ENCODE results near the gene IPO7. TPM values are rescaled to one million over a fixed set of nuclear protein-coding genes. Genes with fewer than 3 reads are reported as not detected.

Gene IPO7
- total and polyA plus RNA-seq, 2 donors (not counting 3 experiments of a cell fraction or from before 2014, with no cell fraction given), result 32.9 to 170 TPM

- dilution Hi-C loops (cut with MboI; ENCODE audit: extremely low pct_ligation_motif_present, low sequenced_read_pairs) (no loop called here), intact Hi-C loops (cut with micrococcal nuclease) (no loop called here)
- Histone ChIP-seq H3K27me3 (ENCODE audit: control insufficient read depth in 2 of 2, insufficient read depth in 2 of 2, low read length in 2 of 2) (no peaks in the 10 kb centered on the region), H2AFZ (ENCODE audit: low read depth, low read length) (no peak overlapping the region), H3K79me2 (ENCODE audit: control insufficient read depth, insufficient read depth, low read length) (no peaks in the 10 kb centered on the region), H3K27ac (ENCODE audit: insufficient read depth, low read depth, low read length) (no peak overlapping the region), H3K9me1 (replicated peaks; ENCODE audit: control insufficient read depth, extremely low read depth, insufficient read depth, low read length) (no peaks in the 10 kb centered on the region), H3K36me3 (ENCODE audit: control insufficient read depth in 2 of 2, extremely low read depth in 1 of 2, insufficient read depth in 2 of 2, low read length in 2 of 2) (no peaks in the 10 kb centered on the region), H3K4me2 (ENCODE audit: insufficient read depth, low read length) (no peak overlapping the region), H3K9ac (replicated peaks; ENCODE audit: extremely low read depth, insufficient read depth, low read length) (no peak overlapping the region), H3K4me1 (ENCODE audit: control insufficient read depth, extremely low read depth, insufficient read depth, low read length) (no peaks in the 10 kb centered on the region), H3K4me3 (replicated peaks in 1 of 3; ENCODE audit: insufficient read depth in 1 of 3, low read depth in 1 of 3, low read length in 3 of 3) (no peak overlapping the region), H4K20me1 (replicated peaks; ENCODE audit: control insufficient read depth, extremely low read depth, insufficient read depth, low read length) (no peaks in the 10 kb centered on the region), H3K9me3 (replicated peaks; ENCODE audit: control insufficient read depth, insufficient read depth, low read length) (no peaks in the 10 kb centered on the region)
- no TSS peak for BruUV-seq (replicated peaks)
- DNase-seq (ENCODE audit: low read depth, low spot score) (no peak), FAIRE-seq (no peak)
- ChIA-PET POLR2A (no interaction called here), CTCF (no interaction called here)
- TF ChIP-seq POLR2AphosphoS5 (IDR thresholded peaks at IDR 0.05; ENCODE audit: insufficient read depth, low read depth, low read length), result no peak
- no peak for TF ChIP-seq FOS (IDR thresholded peaks at IDR 0.05; ENCODE audit: borderline replicate concordance, insufficient read depth, low read length)
- TF ChIP-seq POLR2A (IDR thresholded peaks at IDR 0.05; ENCODE audit: low read depth, low read length), result no peak
- TF ChIP-seq GATA2 (IDR thresholded peaks at IDR 0.05; ENCODE audit: insufficient read depth, insufficient read length, low read depth, low read length), result no peak
- TF ChIP-seq JUN (IDR thresholded peaks at IDR 0.05; ENCODE audit: borderline replicate concordance, insufficient read depth, insufficient read length, low read depth), result no peak
- TF ChIP-seq MAX (IDR thresholded peaks at IDR 0.05; ENCODE audit: insufficient read depth, insufficient read length), result no peak
- no peak for TF ChIP-seq MYC (IDR thresholded peaks at IDR 0.05; ENCODE audit: low read depth, low read length)
- no peak for TF ChIP-seq CTCF (IDR thresholded peaks at IDR 0.05; ENCODE audit: extremely low read depth in 1 of 2, insufficient read depth in 1 of 2, low read depth in 1 of 2, low read length in 2 of 2)
- no peak for TF ChIP-seq EZH2 (IDR thresholded peaks at IDR 0.05; ENCODE audit: borderline replicate concordance, low read depth, low read length, severe bottlenecking)
These were observed 33.1 kb upstream of the IPO7 start for GRCh38 chr11:9351321-9351881.
